HG03280 (cell line): ENCODE results near the gene GNB5.

Experiments
- ATAC-seq: cut with Tn5 transposase; IDR thresholded peaks from one replicate; pipeline ENCODE4 v1.9.1; 2021; ENCODE audit warnings: mild to moderate bottlenecking, moderate library complexity; ENCODE audit not compliant: unreplicated experiment

The GNB5 gene

GRCh38 chr15:52115598-52116427 is 75.4 kb downstream of the GNB5 start:
- no peak for ATAC-seq

- ATAC-seq = no peak
Observed at GRCh38 chr15:52114261-52115055, 76.7 kb downstream of the GNB5 start.

- no peak for ATAC-seq
Observed at GRCh38 chr15:52113708-52114107, 77.5 kb downstream of the GNB5 start.

GRCh38 chr15:52113235-52113634 is 78.0 kb downstream of the GNB5 start:
- ATAC-seq = no peak

GRCh38 chr15:52112203-52112750 is 78.9 kb downstream of the GNB5 start:
- no peak for ATAC-seq

GRCh38 chr15:52111517-52112202 is 79.5 kb downstream of the GNB5 start:
- no peak for ATAC-seq

GRCh38 chr15:52109559-52110451 is 81.4 kb downstream of the GNB5 start:
- ATAC-seq = peak; percentile 55

- ATAC-seq = no peak
Observed at GRCh38 chr15:52107238-52107637, 84.0 kb downstream of the GNB5 start.

- ATAC-seq = no peak
Observed at GRCh38 chr15:52106641-52107040, 84.6 kb downstream of the GNB5 start.

GRCh38 chr15:52105846-52106245 is 85.3 kb downstream of the GNB5 start:
- no peak for ATAC-seq

- ATAC-seq = no peak
Observed at GRCh38 chr15:52104532-52105004, 86.6 kb downstream of the GNB5 start.

GRCh38 chr15:52103217-52104207 is 87.7 kb downstream of the GNB5 start:
- ATAC-seq = peak; percentile 64

- no peak for ATAC-seq
Observed at GRCh38 chr15:52102463-52102862, 88.7 kb downstream of the GNB5 start.

- ATAC-seq = peak; percentile 40
Observed at GRCh38 chr15:52101542-52102323, 89.5 kb downstream of the GNB5 start.

GRCh38 chr15:52100807-52101442 is 90.3 kb downstream of the GNB5 start:
- no peak for ATAC-seq

- no peak for ATAC-seq
Observed at GRCh38 chr15:52099651-52100272, 91.4 kb downstream of the GNB5 start.

GRCh38 chr15:52098323-52098722 is 92.9 kb downstream of the GNB5 start:
- no peak for ATAC-seq
